ENCODE data around the gene DIRAS1. TPM values are rescaled to one million over a fixed set of nuclear protein-coding genes. Genes with fewer than 3 reads are reported as not detected.

DIRAS1 gene
- total RNA-seq, 1 experiment from 2014 or later, result 33.7 TPM

DNA sequence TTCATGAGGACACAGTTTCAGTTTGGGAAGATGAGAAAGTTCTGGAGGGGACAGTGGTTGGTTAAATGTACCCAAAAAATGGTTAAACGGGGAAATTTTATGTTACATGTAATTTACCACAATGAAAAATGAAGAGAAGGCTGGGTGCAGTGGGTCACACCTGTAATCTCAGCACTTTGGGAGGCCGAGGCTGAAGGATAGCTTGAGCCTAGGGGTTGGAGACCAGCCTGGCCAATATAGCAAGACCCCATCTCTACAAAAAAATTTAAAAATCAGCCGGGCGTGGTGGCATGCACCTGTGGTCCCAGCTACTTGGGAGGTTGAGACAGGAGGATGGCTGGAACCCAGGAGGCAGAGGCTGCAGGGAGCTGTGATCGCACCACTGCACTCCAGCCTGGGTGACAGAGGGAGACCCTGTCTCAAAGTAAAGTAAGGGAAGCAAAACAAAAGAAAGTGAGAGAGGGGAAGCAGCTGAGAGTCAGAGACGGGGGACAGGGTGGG lies 35.9 kb downstream of the DIRAS1 start:
- ATAC-seq (no peak), DNase-seq (ENCODE audit: low read depth, low spot score) (no peak)
- Histone ChIP-seq H3K4me1 (ENCODE audit: control insufficient read depth in 1 of 2, insufficient read depth in 2 of 2, low read length in 2 of 2) (no peaks in the 10 kb centered on the region), H4K20me1 (ENCODE audit: insufficient read depth) (no peaks in the 10 kb centered on the region), H3K4me2 (ENCODE audit: low read length) (no peak overlapping the region), H3K9me2 (ENCODE audit: insufficient read depth) (no peaks in the 10 kb centered on the region), H2AFZ (ENCODE audit: low read depth, low read length, poor library complexity, severe bottlenecking) (no peak overlapping the region), H3K4me3 (replicated peaks in 1 of 2; ENCODE audit: low read depth in 1 of 2, low read length in 2 of 2) (no peak overlapping the region), H3K9me3 (ENCODE audit: control insufficient read depth in 1 of 2, insufficient read depth in 1 of 2, low read depth in 1 of 2, low read length in 2 of 2) (no peaks in the 10 kb centered on the region), H3K36me3 (ENCODE audit: control insufficient read depth in 1 of 2, insufficient read depth in 2 of 2, low read length in 2 of 2) (no peaks in the 10 kb centered on the region), H3K27ac (ENCODE audit: low read depth, low read length) (no peak overlapping the region), H3K9ac (ENCODE audit: low read length) (no peak overlapping the region), H3K79me2 (ENCODE audit: insufficient read depth, low read length) (no peaks in the 10 kb centered on the region), H3K27me3 (ENCODE audit: insufficient read depth, low read length) (no peaks in the 10 kb centered on the region)
- RAD21 ChIA-PET (ENCODE audit: low non-redundant PET in 1 of 2, low total read pairs in 2 of 2, uncharacterized antibody in 2 of 2, unreplicated experiment in 2 of 2), result no interaction called here
- CTCF ChIA-PET, result no interaction called here
- TF ChIP-seq TCF7L2 (IDR thresholded peaks at IDR 0.05; ENCODE audit: borderline replicate concordance, extremely low read depth, insufficient read depth, insufficient read length) (no peak), RAD21 (IDR thresholded peaks at IDR 0.05; ENCODE audit: low read depth) (no peak), SIN3A (IDR thresholded peaks at IDR 0.05; ENCODE audit: low read depth) (no peak), ELF1 (IDR thresholded peaks at IDR 0.05; ENCODE audit: borderline replicate concordance, low read depth) (no peak), CTCF (IDR thresholded peaks at IDR 0.05 in 2 of 3, conservative IDR thresholded peaks at IDR 0.05 in 1 of 3; ENCODE audit: borderline replicate concordance in 1 of 3, insufficient read depth in 1 of 3, low read depth in 2 of 3, low read length in 2 of 3) (no peak)
- POLR2A ChIA-PET, result no interaction called here
- intact Hi-C loops (cut with micrococcal nuclease), result no loop called here
- no TSS peak for BruUV-seq (replicated peaks)

- no peaks in the 10 kb centered on the region for H3K9me3 ChIP-seq (ENCODE audit: control insufficient read depth in 1 of 2, insufficient read depth in 1 of 2, low read depth in 1 of 2, low read length in 2 of 2)
- no peaks in the 10 kb centered on the region for H3K9me2 ChIP-seq (ENCODE audit: insufficient read depth)
- POLR2A ChIA-PET, result no interaction called here
- no peak overlapping the region for H3K27ac ChIP-seq (ENCODE audit: low read depth, low read length)
- H3K27me3 ChIP-seq (ENCODE audit: insufficient read depth, low read length), result no peaks in the 10 kb centered on the region
- H4K20me1 ChIP-seq (ENCODE audit: insufficient read depth), result no peaks in the 10 kb centered on the region
- RAD21 ChIA-PET (ENCODE audit: low non-redundant PET in 1 of 2, low total read pairs in 2 of 2, uncharacterized antibody in 2 of 2, unreplicated experiment in 2 of 2), result no interaction called here
- no peaks in the 10 kb centered on the region for H3K36me3 ChIP-seq (ENCODE audit: control insufficient read depth in 1 of 2, insufficient read depth in 2 of 2, low read length in 2 of 2)
- H3K4me2 ChIP-seq (ENCODE audit: low read length), result no peak overlapping the region
- no peaks in the 10 kb centered on the region for H3K4me1 ChIP-seq (ENCODE audit: control insufficient read depth in 1 of 2, insufficient read depth in 2 of 2, low read length in 2 of 2)
- H3K79me2 ChIP-seq (ENCODE audit: insufficient read depth, low read length), result no peaks in the 10 kb centered on the region
- H3K4me3 ChIP-seq (replicated peaks in 1 of 2; ENCODE audit: low read depth in 1 of 2, low read length in 2 of 2), result no peak overlapping the region
- intact Hi-C loops (cut with micrococcal nuclease), result no loop called here
- H3K9ac ChIP-seq (ENCODE audit: low read length), result no peak overlapping the region
- TF ChIP-seq, protein P1, sequence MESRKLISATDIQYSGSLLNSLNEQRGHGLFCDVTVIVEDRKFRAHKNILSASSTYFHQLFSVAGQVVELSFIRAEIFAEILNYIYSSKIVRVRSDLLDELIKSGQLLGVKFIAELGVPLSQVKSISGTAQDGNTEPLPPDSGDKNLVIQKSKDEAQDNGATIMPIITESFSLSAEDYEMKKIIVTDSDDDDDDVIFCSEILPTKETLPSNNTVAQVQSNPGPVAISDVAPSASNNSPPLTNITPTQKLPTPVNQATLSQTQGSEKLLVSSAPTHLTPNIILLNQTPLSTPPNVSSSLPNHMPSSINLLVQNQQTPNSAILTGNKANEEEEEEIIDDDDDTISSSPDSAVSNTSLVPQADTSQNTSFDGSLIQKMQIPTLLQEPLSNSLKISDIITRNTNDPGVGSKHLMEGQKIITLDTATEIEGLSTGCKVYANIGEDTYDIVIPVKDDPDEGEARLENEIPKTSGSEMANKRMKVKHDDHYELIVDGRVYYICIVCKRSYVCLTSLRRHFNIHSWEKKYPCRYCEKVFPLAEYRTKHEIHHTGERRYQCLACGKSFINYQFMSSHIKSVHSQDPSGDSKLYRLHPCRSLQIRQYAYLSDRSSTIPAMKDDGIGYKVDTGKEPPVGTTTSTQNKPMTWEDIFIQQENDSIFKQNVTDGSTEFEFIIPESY (IDR thresholded peaks at IDR 0.05; ENCODE audit: extremely low read depth, insufficient replicate concordance, low read length), result no peak
- no peak for TF ChIP-seq POLR2AphosphoS5 (IDR thresholded peaks at IDR 0.05; ENCODE audit: low read depth, low read length)
- TF ChIP-seq SP1 (IDR thresholded peaks at IDR 0.05; ENCODE audit: low read depth), result no peak
- TF ChIP-seq ELF1 (IDR thresholded peaks at IDR 0.05; ENCODE audit: borderline replicate concordance, low read depth), result no peak
- no peak for TF ChIP-seq SIN3A (IDR thresholded peaks at IDR 0.05; ENCODE audit: low read depth)
- no peak for TF ChIP-seq CBX3 (IDR thresholded peaks at IDR 0.05; ENCODE audit: low read depth)
- TF ChIP-seq EZH2 (IDR thresholded peaks at IDR 0.05), result no peak
- no peak for DNase-seq (ENCODE audit: low read depth, low spot score)
- H2AFZ ChIP-seq (ENCODE audit: low read depth, low read length, poor library complexity, severe bottlenecking), result no peak overlapping the region
- BruUV-seq (replicated peaks), result no TSS peak
- ATAC-seq, result no peak
- CTCF ChIA-PET, result no interaction called here
These were observed 37.7 kb downstream of the DIRAS1 start for GRCh38 chr19:2683430-2684003.
